ENCODE results near the gene B4GALT4.
"Not testable (repeated sequence)": the region's sequence is repeated elsewhere in the genome, so short reads cannot be mapped to it uniquely, and the experiment has no call there.

The B4GALT4 gene

DNA sequence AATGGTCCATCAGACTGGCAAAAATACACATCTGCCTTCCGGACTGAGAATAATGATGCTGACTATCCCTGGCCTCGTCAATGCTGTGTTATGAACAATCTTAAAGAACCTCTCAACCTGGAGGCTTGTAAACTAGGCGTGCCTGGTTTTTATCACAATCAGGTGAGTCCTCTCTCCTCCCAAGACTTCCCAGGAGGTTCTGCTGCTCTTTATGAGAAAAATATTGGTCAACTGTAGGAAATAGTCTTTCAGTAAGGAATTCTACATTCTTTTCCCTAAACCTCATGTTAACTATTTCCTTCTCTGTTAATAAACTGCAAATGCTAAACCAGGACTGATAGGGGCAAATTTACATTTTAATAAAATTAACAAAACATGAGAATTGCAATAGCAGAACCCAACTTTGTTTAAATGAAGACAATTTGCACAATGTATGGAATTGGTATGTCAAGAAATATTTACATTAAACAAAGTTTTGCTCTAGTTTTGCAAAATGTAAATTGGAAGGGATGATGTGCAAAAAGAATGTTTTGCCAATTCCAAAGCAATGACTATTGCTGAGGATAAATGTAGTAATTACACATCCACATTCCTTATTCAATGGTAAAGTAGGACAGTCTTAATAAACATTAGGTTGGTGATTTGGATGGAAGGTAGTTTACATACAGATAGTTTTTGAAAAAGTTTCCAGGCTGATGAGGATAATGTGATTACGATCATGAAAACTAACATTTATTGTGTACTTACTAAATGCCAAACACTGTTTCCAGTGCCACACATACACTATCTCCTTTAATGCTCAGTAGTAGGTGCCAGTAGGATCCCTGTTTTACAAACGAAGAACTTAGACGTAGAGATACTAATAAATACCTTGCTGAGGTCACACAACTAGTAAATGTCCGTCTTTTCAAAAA is 46.2 kb downstream of the B4GALT4 start:
- DNase-seq: no peak

- DNase-seq: no peak
These were observed 48.9 kb downstream of the B4GALT4 start for GRCh38 chr3:119191800-119192199.

DNA sequence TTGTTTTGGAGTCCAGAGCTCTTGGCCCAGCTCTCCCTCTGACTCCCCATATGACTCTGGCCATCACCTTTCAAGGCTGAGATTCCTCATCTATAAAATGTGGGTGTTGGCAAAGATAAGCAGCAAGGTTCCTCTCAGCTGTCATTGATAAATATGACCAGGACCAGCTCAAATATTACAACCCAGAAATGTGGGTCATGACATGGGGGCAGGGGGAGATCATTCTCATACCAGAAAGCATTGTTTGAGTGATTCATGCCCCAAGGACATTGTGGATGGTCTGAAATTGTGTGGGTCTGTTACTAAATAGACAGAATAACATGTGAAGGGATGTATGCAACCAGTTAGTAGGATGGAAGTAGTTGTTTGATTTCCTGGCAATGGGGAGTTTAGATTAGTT is 53.4 kb downstream of the B4GALT4 start:
- DNase-seq: no peak

GRCh38 chr3:119184796-119185570 is 55.7 kb downstream of the B4GALT4 start:
- no peak for DNase-seq

GRCh38 chr3:119184111-119184510 is 56.6 kb downstream of the B4GALT4 start:
- no peak for DNase-seq

GRCh38 chr3:119181765-119182164 is 58.9 kb downstream of the B4GALT4 start:
- DNase-seq: no peak

DNA sequence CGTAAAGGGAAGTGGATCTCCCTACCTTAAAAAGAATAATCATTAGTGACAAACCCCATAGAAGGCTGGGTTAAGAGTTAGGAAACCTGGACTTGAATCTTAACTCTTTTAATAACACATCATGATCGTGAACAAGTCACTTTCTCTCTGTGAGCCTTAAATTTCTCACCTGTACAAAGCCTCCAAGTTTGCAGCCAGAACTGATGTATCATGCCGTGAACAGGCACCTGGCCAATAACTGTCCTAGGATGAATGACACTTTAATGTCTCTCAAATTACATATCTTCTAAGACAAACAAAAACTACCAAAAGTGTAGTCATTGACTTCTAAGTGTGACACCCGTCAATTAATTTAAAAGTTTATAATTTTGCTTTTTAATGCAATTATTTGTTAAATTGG is 63.4 kb downstream of the B4GALT4 start:
- no peak for DNase-seq

GRCh38 chr3:119176778-119177177 is 63.9 kb downstream of the B4GALT4 start:
- DNase-seq: no peak

DNA sequence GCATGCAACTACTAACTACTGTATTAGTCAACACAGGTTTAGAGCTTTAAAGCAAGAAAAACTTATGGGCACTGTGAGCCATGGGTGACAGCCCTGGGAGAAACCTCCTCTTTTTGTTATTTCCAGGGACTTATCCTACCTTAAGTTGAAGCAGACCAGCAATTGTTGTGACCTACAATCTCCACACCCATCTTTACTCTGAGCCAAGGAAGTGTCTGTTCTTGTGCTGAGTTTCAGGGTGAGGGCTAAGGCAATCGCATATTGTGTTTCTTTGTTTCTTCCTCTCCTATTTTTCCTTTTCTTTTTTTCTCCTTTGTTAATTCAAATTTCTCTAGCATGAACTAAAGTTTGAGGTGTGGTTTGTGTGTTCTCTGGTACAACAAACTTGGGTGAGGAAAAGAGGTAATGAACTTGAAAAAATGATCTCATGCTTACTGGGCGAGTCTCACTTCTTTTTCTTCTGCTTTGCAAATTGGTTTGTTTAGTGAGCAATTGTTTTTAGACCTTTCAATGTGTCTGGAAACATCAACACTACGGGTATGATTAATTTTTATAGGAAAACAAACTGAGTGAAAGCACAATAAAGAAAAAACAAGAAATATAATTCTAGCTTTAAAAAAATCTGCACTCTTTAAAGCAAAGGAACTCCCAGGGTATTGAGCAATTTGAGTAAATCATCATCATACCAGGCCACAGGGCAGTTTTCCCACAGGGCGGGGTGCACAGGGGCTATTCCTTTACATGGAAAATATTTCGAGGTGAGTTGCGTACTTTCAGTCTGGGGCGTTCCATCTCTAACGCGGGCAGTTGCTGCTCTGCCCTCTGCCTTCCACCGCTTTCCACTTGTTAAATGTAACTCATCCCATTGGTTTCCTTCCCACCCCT is 64.6 kb downstream of the B4GALT4 start:
- DNase-seq: no peak

DNA sequence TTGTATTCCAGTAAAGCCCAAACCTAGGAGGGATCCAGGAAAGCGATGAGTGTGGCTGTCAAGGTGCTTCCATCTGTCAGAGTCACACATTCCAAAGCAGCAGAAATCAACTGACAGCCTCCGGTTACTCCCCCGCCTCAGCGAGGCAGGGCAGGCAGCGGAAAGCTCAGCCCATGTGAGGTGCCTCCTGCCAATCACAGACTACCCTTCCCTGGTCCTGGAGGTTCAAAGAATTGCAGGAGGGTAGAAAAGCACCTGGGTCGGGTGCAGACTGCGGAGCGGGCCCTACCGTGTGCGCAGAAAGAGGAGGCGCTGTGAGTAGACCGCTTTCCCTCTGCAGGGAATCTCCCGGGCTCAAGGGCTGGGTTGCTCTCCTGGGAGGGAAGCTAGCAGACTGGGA is 67.4 kb downstream of the B4GALT4 start, which contains the start of gene UPK1B:
Gene UPK1B, plus strand, starts transcription at position 274 of the 400 bp plus-strand sequence. CDS start 13,144 bp downstream, outside the sequence.
- DNase-seq: no peak

- no peak for DNase-seq
These were observed 69.9 kb downstream of the B4GALT4 start for GRCh38 chr3:119170821-119171220.

GRCh38 chr3:119164745-119165144 is 75.9 kb downstream of the B4GALT4 start:
- not testable (repeated sequence) for DNase-seq
